GM19438 (cell line): Measurements from ENCODE around the gene PTGIS.
"Not testable (repeated sequence)": the region's sequence is repeated elsewhere in the genome, so short reads cannot be mapped to it uniquely, and the experiment has no call there.

Experiments
- ATAC-seq: cut with Tn5 transposase; IDR thresholded peaks from one replicate; pipeline ENCODE4 v1.9.1; 2021; ENCODE audit warnings: low read depth; ENCODE audit not compliant: unreplicated experiment

Gene PTGIS

GRCh38 chr20:49567421-49568277 lies at the start of gene PTGIS:
Gene PTGIS (minus strand): TSS chr20:49568137. CDS start chr20:49568116, 21 bp downstream.
- ATAC-seq = no peak

- not testable (repeated sequence) for ATAC-seq
Observed at GRCh38 chr20:49617394-49617793, 49.5 kb upstream of the PTGIS start.

- ATAC-seq = no peak
Observed at GRCh38 chr20:49616154-49617007, 48.4 kb upstream of the PTGIS start.

GRCh38 chr20:49615401-49616153 lies 47.6 kb upstream of the PTGIS start:
- ATAC-seq = no peak

- ATAC-seq = not testable (repeated sequence)
Observed at GRCh38 chr20:49615051-49615400, 47.1 kb upstream of the PTGIS start.

- no peak for ATAC-seq
Observed at GRCh38 chr20:49614338-49615050, 46.6 kb upstream of the PTGIS start.

GRCh38 chr20:49612127-49612738 lies 44.3 kb upstream of the PTGIS start:
- ATAC-seq = no peak

- ATAC-seq = not testable (repeated sequence)
Observed at GRCh38 chr20:49611539-49612126, 43.7 kb upstream of the PTGIS start.

- no peak for ATAC-seq
Observed at GRCh38 chr20:49610691-49611538, 43.0 kb upstream of the PTGIS start.

GRCh38 chr20:49608752-49609670 lies 41.1 kb upstream of the PTGIS start:
- no peak for ATAC-seq

- ATAC-seq = no peak
Observed at GRCh38 chr20:49607568-49607967, 39.6 kb upstream of the PTGIS start.

- ATAC-seq = no peak
Observed at GRCh38 chr20:49603209-49603627, 35.3 kb upstream of the PTGIS start.

- no peak for ATAC-seq
Observed at GRCh38 chr20:49602345-49603208, 34.6 kb upstream of the PTGIS start.

GRCh38 chr20:49601153-49601924 lies 33.4 kb upstream of the PTGIS start:
- ATAC-seq = no peak

- no peak for ATAC-seq
Observed at GRCh38 chr20:49599746-49600113, 31.8 kb upstream of the PTGIS start.
